Ovary (tissue), 9 donors: ENCODE measurements around the gene LHX2. TPM values are rescaled to one million over a fixed set of nuclear protein-coding genes. Genes with fewer than 3 reads are reported as not detected.

Experiments used
- DNase-seq, 5 donors: peaks; one replicate each; pipeline ENCODE4 v3.0.0-alpha.2; 2019 to 2020
- H3K27ac ChIP-seq, 2 donors: fragments of 200-600 bp; one replicate each; pipeline versions ENCODE4 v1.5.1 to v1.8.0; 2019 to 2022
- H3K27me3 ChIP-seq: fragments of 200-600 bp; one replicate; pipeline ENCODE4 v1.8.0; 2022
- H3K36me3 ChIP-seq: fragments of 200-600 bp; sonication (generic); one replicate; pipeline ENCODE4 v1.5.1; 2019
- H3K4me1 ChIP-seq: one replicate; pipeline ENCODE4 v1.8.1; 2013; ENCODE audit warnings: mild to moderate bottlenecking, moderate library complexity; ENCODE audit not compliant: insufficient read depth
- H3K4me3 ChIP-seq: fragments of 200-600 bp; sonication (generic); one replicate; pipeline ENCODE4 v1.5.1; 2017
- H3K9me3 ChIP-seq, 2 donors: fragments of 200-600 bp in 1 of 2; sonication (generic) in 1 of 2; one replicate each; pipeline versions ENCODE4 v1.5.1 to v1.8.1; 2013 to 2019; ENCODE audit warnings: mild to moderate bottlenecking in 1 of 2, moderate library complexity in 1 of 2
- CTCF ChIP-seq, 3 donors: fragments of 450-650 bp in 2 of 3; fragments of 200-600 bp in 1 of 3; IDR thresholded peaks; one replicate each; pipeline versions ENCODE4 v1.5.1 to v1.8.0; 2016 to 2022; ENCODE audit warnings: antibody characterized with exemption in 3 of 3, mild to moderate bottlenecking in 1 of 3
- EP300 ChIP-seq: sonication (generic); formaldehyde crosslinking; IDR thresholded peaks from one replicate; pipeline ENCODE4 v1.6.1; 2017; ENCODE audit warnings: antibody characterized with exemption
- POLR2A ChIP-seq: fragments of 450-650 bp; IDR thresholded peaks from one replicate; pipeline ENCODE4 v1.6.1; 2017; ENCODE audit warnings: antibody characterized with exemption, mild to moderate bottlenecking, moderate library complexity
- WGBS, 3 donors: extraction: QIAGEN DNeasy Blood & Tissue Kit in 1 of 3; methylation state at CpG; one replicate each; pipeline versions ENCODE4 v1.1.5 to v1.1.7; 2013 to 2017; 5-methylcytosine and 5-hydroxymethylcytosine counted together
- intact Hi-C, 4 donors: fragments of 100-400 bp; cut with DNase I; formaldehyde crosslinking; loops; one replicate each; pipeline versions ENCODE4 v1.11.0 to v1.15.1; 2022 to 2023
- polyA plus RNA-seq, 2 donors: library from polyadenylated mRNA; stranded (reverse); fragments of 200-250 nt in 1 of 2; fragments of 350-450 nt in 1 of 2; fragmentation: Illumina TruSeq in 1 of 2; extraction: RNeasy Lipid Tissue Mini Kit (QIAGEN cat#74804) in 1 of 2; gene quantifications; one replicate each; pipeline ENCODE4 v1.2.3, GENCODE V29; 2013 to 2014
- total RNA-seq, 7 donors: library from RNA; depleted of rRNA in 2 of 7; stranded (reverse); fragments of >200 nt in 2 of 7; fragmentation: NEBNext Ultra II Directional in 3 of 7; extraction: Animal tissue kit (Norgen Biotek cat#: 25700) in 3 of 7; gene quantifications; one replicate each; pipeline versions ENCODE4 v1.1.0 to v1.2.4, GENCODE V29; 2016 to 2023
- donor health status: DM: no; HTN: no; CAD: no; lungs with moderate emphysema.
- donor health status: DM: no; HTN: no; CAD: no.
- donor health status: Bipolar disorder and iron deficiency.
- donor health status: DM: yes; HTN: yes; CAD: no.
- donor health status: DM: no; HTN: no; CAD: no.
- donor health status: DM: yes; HTN: yes; CAD: no.

LHX2 gene
- total and polyA plus RNA-seq, 9 donors = 0.10 to 17.0 (median 0.49) TPM; not detected in 5

- Histone ChIP-seq H3K4me3 (no peak overlapping the region), H3K27ac (no peak overlapping the region), H3K9me3 (no peaks in the 10 kb centered on the region), H3K27me3 (no peaks in the 10 kb centered on the region), H3K36me3 (no peaks in the 10 kb centered on the region), H3K4me1 (no peaks in the 10 kb centered on the region)
- no peak for DNase-seq
- intact Hi-C loops = no loop called here
- 36 to 46% (median 41%) methylated on average over 4 of the region's 4 CpGs for WGBS, 3 donors
- no peak for TF ChIP-seq EP300
- TF ChIP-seq POLR2A = no peak
- TF ChIP-seq CTCF (IDR thresholded peaks at IDR 0.05) = no peak
Measured at GRCh38 chr9:124078641-124079040, 67.1 kb downstream of the LHX2 start.

GRCh38 chr9:124079176-124079925 lies 67.8 kb downstream of the LHX2 start:
- H3K9me3 ChIP-seq = no peaks in the 10 kb centered on the region
- no peak overlapping the region for H3K4me3 ChIP-seq
- no peak for DNase-seq
- 74 to 80% (median 75%) methylated on average over 17 of the region's 17 CpGs for WGBS, 3 donors
- no peaks in the 10 kb centered on the region for H3K27me3 ChIP-seq
- H3K4me1 ChIP-seq = no peaks in the 10 kb centered on the region
- intact Hi-C loops = no loop called here
- no peaks in the 10 kb centered on the region for H3K36me3 ChIP-seq
- TF ChIP-seq CTCF (IDR thresholded peaks at IDR 0.05) (no peak), EP300 (no peak), POLR2A (no peak)
- H3K27ac ChIP-seq = no peak overlapping the region

GRCh38 chr9:124082622-124083021 lies 71.1 kb downstream of the LHX2 start:
- no peaks in the 10 kb centered on the region for H3K4me1 ChIP-seq
- H3K27ac ChIP-seq = no peak overlapping the region
- no peaks in the 10 kb centered on the region for H3K36me3 ChIP-seq
- 62 to 83% (median 69%) methylated on average over 2 of the region's 2 CpGs for WGBS, 3 donors
- intact Hi-C loops = no loop called here
- H3K4me3 ChIP-seq = no peak overlapping the region
- no peaks in the 10 kb centered on the region for H3K9me3 ChIP-seq
- TF ChIP-seq EP300 (no peak), POLR2A (no peak), CTCF (IDR thresholded peaks at IDR 0.05) (no peak)
- DNase-seq = no peak
- H3K27me3 ChIP-seq = no peaks in the 10 kb centered on the region

Other genes with a start within 250 kb of the LHX2 start
- gene DENND1A, start 81.6 kb upstream of the LHX2 start, total RNA-seq = 10 to 100 TPM; 11.6 to 24.5 (median 18.7) TPM
- 10 to 100 TPM; 10.4 to 12.9 TPM for gene DENND1A, start 81.6 kb upstream of the LHX2 start, polyA plus RNA-seq
- 10 to 100 TPM in 5 of 7 donors, 1 to 10 TPM in 2; 7.2 to 45.1 (median 22.8) TPM for gene NEK6, start 246.2 kb downstream of the LHX2 start, total RNA-seq
- gene NEK6, start 246.2 kb downstream of the LHX2 start, polyA plus RNA-seq = 10 to 100 TPM in 1 of 2 donors, 1 to 10 TPM in 1; 7.6 to 23.0 TPM